Calu3 (cell line): ENCODE results near the gene ENTPD2. TPM values are rescaled to one million over a fixed set of nuclear protein-coding genes. Genes with fewer than 3 reads are reported as not detected.

ENCODE experiments used
- BruUV-seq: library from RNA; stranded (reverse); fragments of 400-500 nt; replicated peaks from 2 replicates; lab custom pipeline; 2021; lab: Mats Ljungman, UMichigan
- CTCF ChIA-PET: fragments of 300-600 bp; sonication (Branson Sonifier 250); formaldehyde crosslinking; loops from one replicate; lab custom pipeline; 2022; ENCODE audit warnings: antibody characterized with exemption; lab: Charles Lee
- DNase-seq: peaks from one replicate; pipeline ENCODE4 v3.0.0; 2022
- H3K27ac Mint-ChIP-seq: one replicate; pipeline ENCODE4 v1.8.0; 2022; ENCODE audit warnings: mixed read lengths; ENCODE audit not compliant: unreplicated experiment
- H3K27me3 Mint-ChIP-seq: one replicate; pipeline ENCODE4 v1.8.0; 2022; ENCODE audit warnings: mixed read lengths; ENCODE audit not compliant: unreplicated experiment
- H3K36me3 Mint-ChIP-seq: one replicate; pipeline ENCODE4 v1.8.0; 2022; ENCODE audit warnings: mild to moderate bottlenecking, moderate library complexity, mixed read lengths; ENCODE audit not compliant: insufficient read depth, unreplicated experiment
- H3K4me1 Mint-ChIP-seq: one replicate; pipeline ENCODE4 v1.8.0; 2022; ENCODE audit warnings: mild to moderate bottlenecking, low read depth, mixed read lengths; ENCODE audit not compliant: unreplicated experiment
- H3K4me3 Mint-ChIP-seq: one replicate; pipeline ENCODE4 v1.8.0; 2022; ENCODE audit warnings: mild to moderate bottlenecking, low read depth, moderate library complexity, mixed read lengths; ENCODE audit not compliant: unreplicated experiment
- H3K9me3 Mint-ChIP-seq: one replicate; pipeline ENCODE4 v1.8.0; 2022; ENCODE audit warnings: low read depth, mixed read lengths; ENCODE audit not compliant: unreplicated experiment
- CTCF ChIP-seq: fragments of 200-600 bp; IDR thresholded peaks from one replicate; pipeline ENCODE4 v1.8.0; 2022; ENCODE audit warnings: antibody characterized with exemption; ENCODE audit not compliant: unreplicated experiment
- intact Hi-C: fragments of 100-400 bp; cut with micrococcal nuclease; formaldehyde crosslinking; loops from one replicate; pipeline ENCODE4 v1.10.0; 2022; ENCODE audit not compliant: unreplicated experiment
- total RNA-seq: library from RNA; stranded (reverse); gene quantifications from 2 replicates; pipeline ENCODE4 v1.2.3, GENCODE V29; 2022

Gene ENTPD2
- total RNA-seq, 1 experiment from 2014 or later: 3.8 TPM

DNA sequence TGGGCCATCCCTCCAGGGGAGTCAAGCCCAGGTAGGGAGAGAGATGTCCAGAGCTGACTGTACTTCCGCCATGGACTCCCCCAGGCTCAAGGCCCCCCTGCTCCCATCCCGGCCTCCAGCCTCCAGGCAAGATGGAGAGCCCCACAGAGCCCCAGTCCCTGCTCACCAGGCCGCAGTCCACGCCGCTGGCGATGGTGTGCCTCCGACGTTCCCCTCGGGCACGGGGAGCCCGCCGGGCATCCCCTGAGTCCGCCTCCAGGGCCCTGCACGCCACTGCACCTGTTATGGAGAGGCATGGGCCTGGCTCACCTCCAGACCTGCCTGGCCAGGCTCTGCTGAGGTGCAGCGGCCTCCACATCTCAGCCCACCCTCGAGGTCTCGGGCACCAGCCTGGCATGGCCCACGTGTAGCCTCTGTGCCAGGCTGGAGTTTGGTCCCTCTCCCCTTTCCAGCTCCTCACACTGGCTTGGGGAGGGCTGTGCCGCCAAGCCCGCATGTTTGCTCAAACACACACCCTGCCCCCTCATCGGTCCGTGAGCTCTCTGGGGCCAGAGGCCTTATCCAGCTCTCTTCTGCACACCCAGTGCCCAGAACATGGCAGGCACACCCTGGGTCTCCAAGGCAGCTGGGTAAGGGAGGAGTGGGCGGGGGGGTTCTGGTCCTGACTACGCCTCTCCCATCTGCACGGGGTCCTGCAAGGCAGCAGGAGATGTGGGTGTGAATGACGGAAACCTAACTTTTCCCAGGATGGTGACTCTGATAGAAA, 12.4 kb upstream of the ENTPD2 start:
- no TSS peak for BruUV-seq
- Mint-ChIP-seq H3K27ac (no peak overlapping the region), H3K27me3 (no peaks in the 10 kb centered on the region), H3K36me3 (peaks cover 28% of the 10 kb centered on the region), H3K4me1 (peaks cover 13% of the 10 kb centered on the region), H3K9me3 (no peaks in the 10 kb centered on the region), H3K4me3 (no peak overlapping the region)
- no peak for TF ChIP-seq CTCF
- DNase-seq: no peak
- CTCF ChIA-PET: interaction anchor here (2.0 kb wide), 1 partner anchor 20 kb away, joined by 27 read pairs; the partner anchor contains the start of gene NPDC1
- intact Hi-C loops: no loop called here

GRCh38 chr9:137065336-137065967, 11.6 kb upstream of the ENTPD2 start:
- Mint-ChIP-seq H3K9me3 (no peaks in the 10 kb centered on the region), H3K4me3 (no peak overlapping the region), H3K36me3 (peaks cover 20% of the 10 kb centered on the region), H3K27me3 (no peaks in the 10 kb centered on the region), H3K27ac (no peak overlapping the region), H3K4me1 (peaks cover 7% of the 10 kb centered on the region)
- DNase-seq: no peak
- intact Hi-C loops: no loop called here
- CTCF ChIA-PET: no interaction called here
- no TSS peak for BruUV-seq
- TF ChIP-seq CTCF: no peak

GRCh38 chr9:137064880-137065164, 11.0 kb upstream of the ENTPD2 start:
- Mint-ChIP-seq H3K9me3 (no peaks in the 10 kb centered on the region), H3K4me1 (peaks cover 7% of the 10 kb centered on the region), H3K27me3 (no peaks in the 10 kb centered on the region), H3K36me3 (peaks cover 17% of the 10 kb centered on the region), H3K27ac (no peak overlapping the region), H3K4me3 (no peak overlapping the region)
- intact Hi-C loops: no loop called here
- TF ChIP-seq CTCF: no peak
- DNase-seq: no peak
- BruUV-seq: no TSS peak
- CTCF ChIA-PET: interaction anchor here (1.5 to 1.6 kb wide), 2 partner anchors 9 to 18 kb away, joined by 11 to 26 read pairs; partner anchors contain the start of gene NPDC1

DNA sequence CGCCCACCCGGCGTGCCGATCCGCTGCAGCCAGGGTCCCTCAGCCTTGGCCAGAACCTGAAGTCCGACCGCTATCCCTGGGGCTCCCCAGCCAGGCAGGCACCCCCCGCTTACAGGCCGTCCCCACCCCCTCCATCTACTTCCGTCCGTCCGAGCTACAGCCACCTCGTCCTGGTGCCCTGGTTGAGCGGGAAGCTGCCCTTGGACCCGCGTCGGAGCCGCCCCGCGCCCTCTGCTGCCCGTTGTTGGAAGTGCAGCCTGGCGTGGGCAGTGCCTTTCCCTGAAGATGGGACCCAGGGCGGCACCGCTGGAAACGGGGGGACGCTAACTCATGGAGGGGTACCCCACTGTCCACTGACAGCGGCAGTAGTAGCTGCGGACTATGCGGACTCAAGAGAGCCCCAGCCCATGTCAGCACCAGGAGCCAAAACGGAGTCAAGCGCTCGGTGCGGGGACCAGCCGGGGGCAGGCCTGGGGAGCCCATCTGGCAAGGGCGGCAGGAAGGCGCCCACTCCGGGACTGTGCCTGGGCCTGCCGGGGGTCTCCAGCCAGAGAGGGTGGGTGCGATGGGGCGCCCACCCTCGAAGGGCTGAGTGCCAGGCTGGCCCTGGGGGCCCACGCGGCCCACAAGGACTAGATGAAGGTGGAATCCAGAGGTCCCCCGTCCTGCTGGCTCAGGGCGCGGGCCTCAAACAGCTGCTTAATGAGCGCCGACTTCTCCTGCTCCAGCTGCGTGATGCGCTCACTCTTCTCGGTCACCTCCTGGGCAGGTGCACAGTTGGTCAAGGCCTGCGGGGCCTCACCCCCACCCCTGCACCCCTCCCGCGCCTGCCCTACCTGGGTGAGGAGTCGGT, 10.4 kb upstream of the ENTPD2 start:
- intact Hi-C loops: no loop called here
- no peak overlapping the region for H3K27ac Mint-ChIP-seq

More for the DNA sequence above, 10.4 kb upstream of the ENTPD2 start:
- Mint-ChIP-seq H3K36me3 (peaks cover 11% of the 10 kb centered on the region), H3K4me1 (peaks cover 7% of the 10 kb centered on the region), H3K9me3 (no peaks in the 10 kb centered on the region), H3K27me3 (no peaks in the 10 kb centered on the region), H3K4me3 (no peak overlapping the region)
- CTCF ChIA-PET: interaction anchor here (0.6 to 1.6 kb wide), 6 partner anchors 9 to 425 kb away, joined by 3 to 26 read pairs (median 5); partner anchors contain the start of gene NPDC1
- BruUV-seq: no TSS peak
- peak; percentile 68 for DNase-seq
- TF ChIP-seq CTCF: peak; percentile 75
